Measurements from ENCODE around the gene WDR93. TPM values are rescaled to one million over a fixed set of nuclear protein-coding genes. Genes with fewer than 3 reads are reported as not detected.

Gene WDR93
- total RNA-seq, 1 donor from 2014 or later: not detected

- Histone ChIP-seq H3K9me3 (no peaks in the 10 kb centered on the region), H3K27ac (no peak overlapping the region), H3K27me3 (peaks cover 22% of the 10 kb centered on the region), H3K4me3 (no peak overlapping the region), H3K4me1 (peaks cover 6% of the 10 kb centered on the region), H3K36me3 (no peaks in the 10 kb centered on the region)
- ATAC-seq (no peak), DNase-seq (no peak)
- intact Hi-C loops (cut with DNase I): no loop called here
- TF ChIP-seq CTCF (IDR thresholded peaks at IDR 0.05): no peak
Observed at GRCh38 chr15:89657686-89658200, 32.9 kb upstream of the WDR93 start.

- no peaks in the 10 kb centered on the region for H3K9me3 ChIP-seq
- ATAC-seq (no peak), DNase-seq (no peak)
- peaks cover 10% of the 10 kb centered on the region for H3K4me1 ChIP-seq
- intact Hi-C loops (cut with DNase I): no loop called here
- H3K27me3 ChIP-seq: peaks cover 13% of the 10 kb centered on the region
- H3K36me3 ChIP-seq: no peaks in the 10 kb centered on the region
- no peak overlapping the region for H3K27ac ChIP-seq
- TF ChIP-seq CTCF (IDR thresholded peaks at IDR 0.05): no peak
- no peak overlapping the region for H3K4me3 ChIP-seq
Observed at GRCh38 chr15:89659295-89659694, 31.3 kb upstream of the WDR93 start.

- H3K27me3 ChIP-seq: peaks cover 3% of the 10 kb centered on the region
- intact Hi-C loops (cut with DNase I): no loop called here
- no peaks in the 10 kb centered on the region for H3K9me3 ChIP-seq
- H3K4me1 ChIP-seq: peaks cover 18% of the 10 kb centered on the region
- ATAC-seq: no peak
- no peak for DNase-seq
- no peaks in the 10 kb centered on the region for H3K36me3 ChIP-seq
- TF ChIP-seq CTCF (IDR thresholded peaks at IDR 0.05): no peak
- no peak overlapping the region for H3K4me3 ChIP-seq
- no peak overlapping the region for H3K27ac ChIP-seq
Observed at GRCh38 chr15:89660556-89660955, 30.1 kb upstream of the WDR93 start.

- DNase-seq: no peak
- Histone ChIP-seq H3K4me1 (peaks cover 18% of the 10 kb centered on the region), H3K27me3 (no peaks in the 10 kb centered on the region), H3K36me3 (no peaks in the 10 kb centered on the region), H3K4me3 (no peak overlapping the region), H3K9me3 (no peaks in the 10 kb centered on the region), H3K27ac (peak overlapping the region; percentile 73)
- no peak for TF ChIP-seq CTCF (IDR thresholded peaks at IDR 0.05)
- ATAC-seq: peak; percentile 69
- intact Hi-C loops (cut with DNase I): no loop called here
Observed at GRCh38 chr15:89662893-89663626, 27.6 kb upstream of the WDR93 start.

- no peak for DNase-seq
- no peaks in the 10 kb centered on the region for H3K27me3 ChIP-seq
- intact Hi-C loops (cut with DNase I): no loop called here
- H3K9me3 ChIP-seq: no peaks in the 10 kb centered on the region
- no peaks in the 10 kb centered on the region for H3K36me3 ChIP-seq
- ATAC-seq: no peak
- H3K4me3 ChIP-seq: peak overlapping the region; percentile 52
- TF ChIP-seq CTCF (IDR thresholded peaks at IDR 0.05): no peak
- H3K4me1 ChIP-seq: peaks cover 18% of the 10 kb centered on the region
- H3K27ac ChIP-seq: peak overlapping the region; percentile 82
Observed at GRCh38 chr15:89664441-89665350, 25.9 kb upstream of the WDR93 start.
